PC-3 (cell line): ENCODE data around the gene DAND5. TPM values are rescaled to one million over a fixed set of nuclear protein-coding genes. Genes with fewer than 3 reads are reported as not detected.

Experiments
- ATAC-seq: fragments of 200-7000 bp; cut with Tn5 transposase; 2 replicates; pipeline ENCODE4 v1.9.1; 2020; ENCODE audit warnings: mild to moderate bottlenecking, moderate library complexity
- Bru-seq: library from RNA; stranded (reverse); fragments of 400-500 nt; gene quantifications from one replicate; lab custom pipeline; 2021; lab: Mats Ljungman, UMichigan
- BruChase-seq, 2 experiments: library from RNA; stranded (reverse); fragments of 400-500 nt; gene quantifications; one replicate each; lab custom pipeline; 2021; lab: Mats Ljungman, UMichigan
- BruUV-seq: library from RNA; stranded (reverse); fragments of 400-500 nt; replicated peaks from 2 replicates; lab custom pipeline; 2021; lab: Mats Ljungman, UMichigan
- CTCF ChIA-PET: fragments of 300-600 bp; sonication (Branson Sonifier 250); formaldehyde crosslinking; loops from one replicate; lab custom pipeline; 2022; ENCODE audit warnings: antibody characterized with exemption; lab: Charles Lee
- POLR2A ChIA-PET: fragments of 300-600 bp; sonication (Branson Sonifier 250); formaldehyde crosslinking; loops from one replicate; lab custom pipeline; 2022; ENCODE audit warnings: antibody characterized with exemption; ENCODE audit not compliant: unreplicated experiment; lab: Charles Lee
- DNase-seq: peaks from one replicate; pipeline ENCODE4 v3.0.0-alpha.2; 2015
- H2AFZ ChIP-seq: fragments of 300-600 bp; sonication (generic); 2 replicates; pipeline ENCODE4 v1.6.0; 2016; ENCODE audit warnings: antibody characterized with exemption, low read length
- H3F3A ChIP-seq: fragments of 300-600 bp; sonication (generic); one replicate; pipeline ENCODE4 v1.6.0; 2017; ENCODE audit warnings: antibody characterized with exemption, low read length, control low read depth, mild to moderate bottlenecking; ENCODE audit not compliant: unreplicated experiment
- H3K27ac ChIP-seq: fragments of 300-600 bp; sonication (generic); 2 replicates; pipeline ENCODE4 v1.5.1; 2016; ENCODE audit warnings: mild to moderate bottlenecking, low read length
- H3K27me3 ChIP-seq: fragments of 300-600 bp; sonication (generic); 2 replicates; pipeline ENCODE4 v1.6.1; 2016; ENCODE audit warnings: low read length, mixed read lengths
- H3K36me3 ChIP-seq: fragments of 300-600 bp; sonication (generic); 2 replicates; pipeline ENCODE4 v1.6.1; 2016; ENCODE audit warnings: low read depth, mixed run types, low read length, mixed read lengths
- H3K4me1 ChIP-seq: fragments of 300-600 bp; sonication (generic); 2 replicates; pipeline ENCODE4 v1.5.1; 2016; ENCODE audit warnings: low read length; ENCODE audit not compliant: insufficient read depth
- H3K4me2 ChIP-seq: fragments of 300-600 bp; sonication (generic); 2 replicates; pipeline ENCODE4 v1.6.0; 2016; ENCODE audit warnings: low read length
- H3K4me3 ChIP-seq: fragments of 300-600 bp; sonication (generic); 2 replicates; pipeline ENCODE4 v1.5.1; 2016; ENCODE audit warnings: mild to moderate bottlenecking, low read length, mixed read lengths
- H3K79me2 ChIP-seq: fragments of 300-600 bp; sonication (generic); 2 replicates; pipeline ENCODE4 v1.6.1; 2017; ENCODE audit warnings: low read length, mixed read lengths
- H3K9ac ChIP-seq: fragments of 300-600 bp; sonication (generic); 2 replicates; pipeline ENCODE4 v1.6.0; 2016; ENCODE audit warnings: mild to moderate bottlenecking, low read length
- H3K9me2 ChIP-seq: fragments of 300-600 bp; sonication (generic); replicated peaks from 2 replicates; pipeline ENCODE4 v1.6.1; 2016; ENCODE audit warnings: mixed run types, low read length, mixed read lengths
- H3K9me3 ChIP-seq: fragments of 300-600 bp; sonication (generic); 2 replicates; pipeline ENCODE4 v1.6.1; 2016; ENCODE audit warnings: low read length, mixed read lengths
- H4K20me1 ChIP-seq: fragments of 300-600 bp; sonication (generic); 2 replicates; pipeline ENCODE4 v1.6.1; 2016; ENCODE audit warnings: low read length, mixed read lengths
- CTCF ChIP-seq: fragments of 300-600 bp; sonication (generic); conservative IDR thresholded peaks from 2 replicates; pipeline ENCODE4 v1.5.1; 2017; ENCODE audit warnings: antibody characterized with exemption, low read depth, mild to moderate bottlenecking, low read length
- EZH2 ChIP-seq: fragments of 300-600 bp; sonication (generic); IDR thresholded peaks from one replicate; pipeline ENCODE4 v1.6.1; 2017; ENCODE audit warnings: antibody characterized with exemption, mild to moderate bottlenecking, low read length; ENCODE audit not compliant: unreplicated experiment
- EZH2phosphoT487 ChIP-seq: fragments of 300-600 bp; sonication (generic); IDR thresholded peaks from 2 replicates; pipeline ENCODE4 v1.6.1; 2018; ENCODE audit warnings: mild to moderate bottlenecking, antibody characterized with exemption, low read length, borderline replicate concordance
- intact Hi-C: fragments of 100-400 bp; cut with micrococcal nuclease; formaldehyde crosslinking; loops from 2 replicates; pipeline ENCODE4 v1.9.0; 2023
- long read RNA-seq: library from polyadenylated mRNA; unstranded; transcript quantifications from one replicate; pipeline ENCODE4 v2.0.0, GENCODE V29; 2021; ENCODE audit not compliant: unreplicated experiment
- total RNA-seq: library from RNA; depleted of rRNA; stranded (reverse); fragments of >200 nt; gene quantifications from 2 replicates; pipeline ENCODE4 v1.2.3, GENCODE V29; 2014; rRNA removed

DAND5 gene
- total RNA-seq (0.55 and 1.1 TPM in 2 replicates), Bru-seq, nascent RNA (percentile 33 among the genes with signal in this experiment), BruChase-seq, experiment 1, labeled RNA remaining after a 6-hour chase (percentile 34 among the genes with signal in this experiment), BruChase-seq, experiment 2, labeled RNA remaining after a 2-hour chase (percentile 26 among the genes with signal in this experiment)
- long read RNA-seq, partial matches to known transcripts, result 0 of 1 reads
- long read RNA-seq, other reads (novel, unspliced or antisense), result 1 of 1 reads

GRCh38 chr19:12969292-12969988, at the start of gene DAND5:
DAND5 (plus strand) TSS chr19:12969576; CDS start chr19:12969661, 85 bp downstream.
- no peaks in the 10 kb centered on the region for H3K9me3 ChIP-seq
- H3K27ac ChIP-seq, result no peak within 1 kb of the TSS
- H3K4me1 ChIP-seq, result peaks cover 3% of the 10 kb centered on the region; the same call in 1 of the 2 replicates
- H3K4me2 ChIP-seq, result no peak within 1 kb of the TSS
- no peak for TF ChIP-seq EZH2phosphoT487
- no peak for TF ChIP-seq CTCF
- no peak for TF ChIP-seq EZH2
- no peak within 1 kb of the TSS for H2AFZ ChIP-seq
- ChIA-PET POLR2A (no interaction called here), CTCF (no interaction called here)
- DNase-seq, result no peak
- H3K79me2 ChIP-seq, result no peaks in the 10 kb centered on the region
- no peaks in the 10 kb centered on the region for H4K20me1 ChIP-seq
- H3K36me3 ChIP-seq, result no peaks in the 10 kb centered on the region
- no peaks in the 10 kb centered on the region for H3K27me3 ChIP-seq
- no peak within 1 kb of the TSS for H3K9ac ChIP-seq
- intact Hi-C loops, result no loop called here
- no TSS peak for BruUV-seq
- H3F3A ChIP-seq, result no peaks in the 10 kb centered on the region
- no peaks in the 10 kb centered on the region for H3K9me2 ChIP-seq
- no peak within 1 kb of the TSS for H3K4me3 ChIP-seq
- ATAC-seq, result no peak

GRCh38 chr19:12921047-12921446, 48.3 kb upstream of the DAND5 start:
- no peak for ATAC-seq

More at GRCh38 chr19:12921047-12921446, 48.3 kb upstream of the DAND5 start:
- Histone ChIP-seq H3K4me2 (no peak overlapping the region), H3K9ac (no peak overlapping the region), H3K27me3 (no peaks in the 10 kb centered on the region), H3F3A (no peaks in the 10 kb centered on the region), H3K27ac (no peak overlapping the region), H2AFZ (no peak overlapping the region), H3K9me2 (no peaks in the 10 kb centered on the region), H3K9me3 (no peaks in the 10 kb centered on the region), H3K79me2 (no peaks in the 10 kb centered on the region), H3K4me1 (peaks cover 3% of the 10 kb centered on the region; the same call in 1 of the 2 replicates), H3K4me3 (no peak overlapping the region), H3K36me3 (peaks cover 31% of the 10 kb centered on the region), H4K20me1 (no peaks in the 10 kb centered on the region)
- no peak for TF ChIP-seq CTCF
- TF ChIP-seq EZH2phosphoT487, result no peak
- TF ChIP-seq EZH2, result no peak
- intact Hi-C loops, result no loop called here
- CTCF ChIA-PET, result no interaction called here
- DNase-seq, result no peak
- no TSS peak for BruUV-seq
- POLR2A ChIA-PET, result no interaction called here
